H9 (cell line): Measurements from ENCODE around the gene CXCL10. TPM values are rescaled to one million over a fixed set of nuclear protein-coding genes. Genes with fewer than 3 reads are reported as not detected.
"Not testable (repeated sequence)": the region's sequence is repeated elsewhere in the genome, so short reads cannot be mapped to it uniquely, and the experiment has no call there.

ENCODE experiments used
- DNase-seq: peaks from one replicate; pipeline ENCODE4 v3.0.0-alpha.2; 2017
- H2AFZ ChIP-seq: one replicate; pipeline ENCODE4 v1.6.1; 2013; ENCODE audit warnings: mild to moderate bottlenecking, low read length, control low read depth, moderate library complexity
- H2AK5ac ChIP-seq: 2 replicates; pipeline ENCODE4 v1.6.1; 2013; ENCODE audit warnings: low read length, control low read depth, mixed read lengths; ENCODE audit not compliant: insufficient read length
- H2BK120ac ChIP-seq: one replicate; pipeline ENCODE4 v1.6.1; 2013; ENCODE audit warnings: low read depth, mild to moderate bottlenecking, low read length, control low read depth, inconsistent platforms; ENCODE audit not compliant: poor library complexity, severe bottlenecking
- H2BK12ac ChIP-seq: 2 replicates; pipeline ENCODE4 v1.6.1; 2013; ENCODE audit warnings: low read length, control low read depth, mixed read lengths, low read depth; ENCODE audit not compliant: insufficient read length
- H2BK15ac ChIP-seq: 2 replicates; pipeline ENCODE4 v1.6.1; 2013; ENCODE audit warnings: low read depth, low read length, control low read depth
- H2BK20ac ChIP-seq: one replicate; pipeline ENCODE4 v1.6.1; 2013; ENCODE audit warnings: low read depth, mild to moderate bottlenecking, low read length, control low read depth, inconsistent platforms; ENCODE audit not compliant: poor library complexity, severe bottlenecking
- H2BK5ac ChIP-seq: 2 replicates; pipeline ENCODE4 v1.6.1; 2013; ENCODE audit warnings: low read length, control low read depth, mixed read lengths; ENCODE audit not compliant: insufficient read length
- H3K14ac ChIP-seq: 2 replicates; pipeline ENCODE4 v1.6.1; 2013; ENCODE audit warnings: low read length, control low read depth; ENCODE audit not compliant: insufficient read depth
- H3K18ac ChIP-seq: 2 replicates; pipeline ENCODE4 v1.6.1; 2013; ENCODE audit warnings: low read depth, mild to moderate bottlenecking, mixed read lengths, low read length, control low read depth; ENCODE audit not compliant: insufficient read length
- H3K23ac ChIP-seq: 2 replicates; pipeline ENCODE4 v1.6.1; 2013; ENCODE audit warnings: low read length, control low read depth, mixed read lengths, low read depth; ENCODE audit not compliant: insufficient read length
- H3K23me2 ChIP-seq: 2 replicates; pipeline ENCODE4 v1.6.1; 2013; ENCODE audit warnings: low read depth, mild to moderate bottlenecking, mixed read lengths, low read length, control low read depth; ENCODE audit not compliant: insufficient read length, poor library complexity, severe bottlenecking
- H3K27ac ChIP-seq: 2 replicates; pipeline ENCODE4 v1.5.1; 2013; ENCODE audit warnings: low read length, control low read depth, mixed read lengths, low read depth; ENCODE audit not compliant: insufficient read length
- H3K27me3 ChIP-seq: 2 replicates; pipeline ENCODE4 v1.6.1; 2013; ENCODE audit warnings: low read length, control low read depth, inconsistent platforms; ENCODE audit not compliant: insufficient read depth
- H3K4ac ChIP-seq: 2 replicates; pipeline ENCODE4 v1.6.1; 2013; ENCODE audit warnings: low read depth, mild to moderate bottlenecking, control low read depth, inconsistent platforms, low read length, moderate library complexity
- H3K4me1 ChIP-seq: 2 replicates; pipeline ENCODE4 v1.6.1; 2013; ENCODE audit warnings: low read length, control low read depth, inconsistent platforms; ENCODE audit not compliant: insufficient read depth
- H3K4me2 ChIP-seq: 2 replicates; pipeline ENCODE4 v1.6.1; 2013; ENCODE audit warnings: low read length, control low read depth, mixed read lengths; ENCODE audit not compliant: insufficient read length, insufficient read depth
- H3K56ac ChIP-seq: 2 replicates; pipeline ENCODE4 v1.6.1; 2013; ENCODE audit warnings: low read depth, mild to moderate bottlenecking, mixed read lengths, low read length, control low read depth; ENCODE audit not compliant: insufficient read length
- H3K79me1 ChIP-seq: 2 replicates; pipeline ENCODE4 v1.6.1; 2013; ENCODE audit warnings: low read depth, mild to moderate bottlenecking, moderate library complexity, low read length, control low read depth, inconsistent platforms; ENCODE audit not compliant: insufficient read depth, poor library complexity, severe bottlenecking
- H3K79me2 ChIP-seq: 2 replicates; pipeline ENCODE4 v1.6.1; 2013; ENCODE audit warnings: low read length, control low read depth, inconsistent platforms; ENCODE audit not compliant: insufficient read depth
- H3K9ac ChIP-seq: 2 replicates; pipeline ENCODE4 v1.6.1; 2013; ENCODE audit warnings: low read length, control low read depth, mixed read lengths; ENCODE audit not compliant: insufficient read length; ENCODE audit errors: extremely low read depth
- H3K9me3 ChIP-seq: one replicate; pipeline ENCODE4 v1.6.1; 2013; ENCODE audit warnings: low read depth, low read length, inconsistent platforms; ENCODE audit not compliant: control insufficient read depth
- H3T11ph ChIP-seq: one replicate; pipeline ENCODE4 v1.6.1; 2013; ENCODE audit warnings: mild to moderate bottlenecking, low read length, control low read depth, inconsistent platforms
- H4K20me1 ChIP-seq: one replicate; pipeline ENCODE4 v1.6.1; 2013; ENCODE audit not compliant: control insufficient read depth, insufficient read length, insufficient read depth
- H4K5ac ChIP-seq: 2 replicates; pipeline ENCODE4 v1.6.1; 2013; ENCODE audit warnings: low read depth, mild to moderate bottlenecking, mixed read lengths, low read length, control low read depth; ENCODE audit not compliant: insufficient read length
- H4K8ac ChIP-seq: replicated peaks from 2 replicates; pipeline ENCODE4 v1.6.1; 2013; ENCODE audit warnings: low read length, control low read depth, mixed read lengths, low read depth; ENCODE audit not compliant: insufficient read length
- H4K91ac ChIP-seq: 2 replicates; pipeline ENCODE4 v1.6.1; 2013; ENCODE audit warnings: low read depth, mild to moderate bottlenecking, moderate library complexity, mixed read lengths, low read length, control low read depth; ENCODE audit not compliant: insufficient read length
- H3K27ac Mint-ChIP-seq, 3 experiments: 2 replicates in 2 of 3; 3 replicates in 1 of 3; pipeline ENCODE4 v1.8.0; 2020 to 2021; ENCODE audit warnings: mixed read lengths in 3 of 3, mild to moderate bottlenecking in 1 of 3, moderate library complexity in 1 of 3
- H3K27me3 Mint-ChIP-seq: 2 replicates; pipeline ENCODE4 v1.8.0; 2021; ENCODE audit warnings: low read depth, mild to moderate bottlenecking, moderate library complexity, mixed read lengths
- H3K36me3 Mint-ChIP-seq, 3 experiments: 2 replicates in 2 of 3; 3 replicates in 1 of 3; pipeline ENCODE4 v1.8.0; 2020 to 2021; ENCODE audit warnings: low read depth in 3 of 3, mixed read lengths in 3 of 3; ENCODE audit not compliant: insufficient read depth in 1 of 3
- H3K4me1 Mint-ChIP-seq, 2 experiments: 2 replicates each; pipeline ENCODE4 v1.8.0; 2020; ENCODE audit warnings: mixed read lengths in 2 of 2
- H3K4me3 Mint-ChIP-seq, 2 experiments: 2 replicates in 1 of 2; 3 replicates in 1 of 2; pipeline ENCODE4 v1.8.0; 2020 to 2021; ENCODE audit warnings: mild to moderate bottlenecking in 2 of 2, mixed read lengths in 2 of 2, moderate library complexity in 1 of 2
- H3K9me3 Mint-ChIP-seq, 2 experiments: 2 replicates in 1 of 2; 3 replicates in 1 of 2; pipeline ENCODE4 v1.8.0; 2020; ENCODE audit warnings: mild to moderate bottlenecking in 2 of 2, mixed read lengths in 2 of 2, moderate library complexity in 1 of 2
- CTCF ChIP-seq: fragments of 200-600 bp; sonication (generic); conservative IDR thresholded peaks from 3 replicates; pipeline ENCODE4 v1.8.0; 2021; ENCODE audit warnings: antibody characterized with exemption, mild to moderate bottlenecking
- WGBS: extraction: QIAGEN DNeasy Blood & Tissue Kit; methylation state at CpG from one replicate; pipeline ENCODE4 v1.1.7; 2013; ENCODE audit warnings: missing lambda C conversion rate, low lambda C conversion rate, mixed read lengths; ENCODE audit not compliant: insufficient read length; ENCODE audit errors: extremely low coverage; 5-methylcytosine and 5-hydroxymethylcytosine counted together
- total RNA-seq: library from RNA; stranded (reverse); gene quantifications from 2 replicates; pipeline ENCODE4 v1.2.1, GENCODE V29; 2021

The CXCL10 gene
- total RNA-seq, 1 experiment from 2014 or later = not detected

DNA sequence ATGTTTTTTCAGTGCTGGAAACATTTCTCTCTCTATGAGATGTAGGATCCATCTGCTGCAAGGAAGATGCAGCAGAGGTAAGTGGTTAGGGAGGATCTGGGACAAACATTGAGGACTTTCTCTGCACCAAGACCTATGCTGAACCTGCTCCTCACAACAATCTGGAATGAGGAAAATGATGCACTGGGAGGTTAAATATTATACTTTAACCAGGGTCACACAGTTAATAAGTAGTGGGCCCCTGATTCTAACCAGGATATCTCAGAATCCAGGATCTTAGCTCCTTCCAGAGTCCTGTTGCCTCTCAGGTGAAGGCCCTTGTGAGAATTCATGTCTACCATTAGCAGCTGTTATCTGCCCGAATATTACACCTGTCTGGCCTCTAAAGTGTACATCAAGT lies 23.0 kb downstream of the CXCL10 start:
- H2BK120ac ChIP-seq = no peak overlapping the region
- H4K5ac ChIP-seq = no peak overlapping the region
- H3K9ac ChIP-seq = no peak overlapping the region
- no peak overlapping the region for H2AK5ac ChIP-seq
- H3K27me3 Mint-ChIP-seq = no peaks in the 10 kb centered on the region
- no peaks in the 10 kb centered on the region for H3K4me1 Mint-ChIP-seq
- no peaks in the 10 kb centered on the region for H4K20me1 ChIP-seq
- H3K56ac ChIP-seq = no peak overlapping the region
- H2BK5ac ChIP-seq = no peak overlapping the region
- no peak overlapping the region for H2BK15ac ChIP-seq
- no peaks in the 10 kb centered on the region for H3K9me3 ChIP-seq
- H3K4ac ChIP-seq = no peak overlapping the region
- no peak overlapping the region for H2BK12ac ChIP-seq
- no CpG with 5 or more reads among the region's 1 CpG for WGBS
- TF ChIP-seq CTCF = no peak
- H3K27me3 ChIP-seq = no peaks in the 10 kb centered on the region
- no peaks in the 10 kb centered on the region for H3K23me2 ChIP-seq
- no peak overlapping the region for H2AFZ ChIP-seq
- H3K79me2 ChIP-seq = no peaks in the 10 kb centered on the region
- no peak overlapping the region for H3K23ac ChIP-seq
- no peak overlapping the region for H3K27ac ChIP-seq
- H3K79me1 ChIP-seq = no peaks in the 10 kb centered on the region
- H3K9me3 Mint-ChIP-seq = no peaks in the 10 kb centered on the region
- no peak overlapping the region for H3K14ac ChIP-seq
- H2BK20ac ChIP-seq = no peak overlapping the region
- H3K4me3 Mint-ChIP-seq = no peak overlapping the region
- no peak overlapping the region for H3K18ac ChIP-seq
- H3K27ac Mint-ChIP-seq = no peak overlapping the region
- H3T11ph ChIP-seq = no peak overlapping the region
- H3K4me1 ChIP-seq = no peaks in the 10 kb centered on the region
- no peaks in the 10 kb centered on the region for H3K36me3 Mint-ChIP-seq
- no peak overlapping the region for H4K8ac ChIP-seq
- DNase-seq = no peak
- no peak overlapping the region for H3K4me2 ChIP-seq
- H4K91ac ChIP-seq = no peak overlapping the region

DNA sequence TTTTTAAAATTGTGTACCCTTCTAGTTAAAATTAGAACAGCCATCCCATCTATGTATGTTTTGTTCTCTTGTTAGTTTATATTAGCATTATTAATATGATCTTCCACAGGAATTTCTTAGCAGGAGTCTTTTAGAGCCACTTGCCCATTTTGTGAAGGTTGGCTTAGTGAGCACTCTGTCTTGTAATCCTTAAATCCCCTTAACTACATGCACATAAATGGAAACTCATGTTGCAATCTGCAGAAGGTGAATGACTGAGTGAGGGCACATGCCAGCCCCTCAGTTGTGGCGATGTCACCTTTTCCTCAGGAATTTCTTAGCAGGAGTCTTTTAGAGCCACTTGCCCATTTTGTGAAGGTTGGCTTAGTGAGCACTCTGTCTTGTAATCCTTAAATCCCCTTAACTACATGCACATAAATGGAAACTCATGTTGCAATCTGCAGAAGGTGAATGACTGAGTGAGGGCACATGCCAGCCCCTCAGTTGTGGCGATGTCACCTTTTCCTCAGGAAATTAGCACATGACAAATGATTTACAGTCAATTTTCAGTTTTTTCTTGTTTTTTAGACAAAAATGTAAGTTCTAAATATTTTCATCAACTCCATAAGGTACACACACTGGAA lies 24.7 kb downstream of the CXCL10 start:
- H3K79me2 ChIP-seq, H2BK12ac ChIP-seq, H3K36me3 Mint-ChIP-seq, H3K79me1 ChIP-seq, H2AFZ ChIP-seq, H3K27ac Mint-ChIP-seq, H3K4me3 Mint-ChIP-seq, H3K9me3 Mint-ChIP-seq, H2BK15ac ChIP-seq, H4K20me1 ChIP-seq, H4K8ac ChIP-seq, H2BK5ac ChIP-seq, H3K27me3 ChIP-seq, H3K4me2 ChIP-seq, H3K18ac ChIP-seq, H2BK20ac ChIP-seq, H3T11ph ChIP-seq, H3K23me2 ChIP-seq, H2BK120ac ChIP-seq, H3K4me1 Mint-ChIP-seq, H4K91ac ChIP-seq, H3K4me1 ChIP-seq, H3K56ac ChIP-seq, H4K5ac ChIP-seq, H2AK5ac ChIP-seq, H3K27ac ChIP-seq, H3K14ac ChIP-seq, H3K4ac ChIP-seq, H3K23ac ChIP-seq, H3K9ac ChIP-seq, DNase-seq, H3K9me3 ChIP-seq: not testable (repeated sequence)
- no CpG with 5 or more reads among the region's 2 CpGs for WGBS
- peaks cover 12% of the 10 kb centered on the region for H3K27me3 Mint-ChIP-seq
